Keratinocyte (primary cell): ENCODE results near the gene PIWIL1. TPM values are rescaled to one million over a fixed set of nuclear protein-coding genes. Genes with fewer than 3 reads are reported as not detected.

Experiments used
- DNase-seq: peaks from one replicate; pipeline ENCODE4 v3.0.0-alpha.2; 2011; ENCODE audit warnings: low read depth, missing footprints, low spot score
- FAIRE-seq: peaks from 2 replicates; lab custom pipeline; 2011; peaks lifted over from hg19 to GRCh38; lab: Jason Lieb, UNC
- H2AFZ ChIP-seq: 2 replicates; pipeline ENCODE4 v1.6.0; 2012; ENCODE audit warnings: low read length, control low read depth, inconsistent platforms; ENCODE audit not compliant: control insufficient read depth
- H3K27ac ChIP-seq: 2 replicates; pipeline ENCODE4 v1.5.1; 2011; ENCODE audit warnings: low read length; ENCODE audit not compliant: control insufficient read depth, insufficient read depth
- H3K27me3 ChIP-seq: 3 replicates; pipeline ENCODE4 v1.6.0; 2011; ENCODE audit warnings: low read length; ENCODE audit not compliant: control insufficient read depth, insufficient read depth; ENCODE audit errors: extremely low read depth
- H3K36me3 ChIP-seq, 2 experiments: 2 replicates in 1 of 2; 3 replicates in 1 of 2; pipeline ENCODE4 v1.5.1; 2011; ENCODE audit warnings: low read length in 2 of 2, mild to moderate bottlenecking in 1 of 2; ENCODE audit not compliant: control insufficient read depth in 2 of 2, insufficient read depth in 2 of 2; ENCODE audit errors: extremely low read depth in 1 of 2
- H3K4me1 ChIP-seq: 3 replicates; pipeline ENCODE4 v1.5.1; 2011; ENCODE audit warnings: low read length; ENCODE audit not compliant: control insufficient read depth, insufficient read depth; ENCODE audit errors: extremely low read depth
- H3K4me2 ChIP-seq: 3 replicates; pipeline ENCODE4 v1.6.0; 2011; ENCODE audit warnings: low read depth, low read length; ENCODE audit not compliant: control insufficient read depth, insufficient read depth; ENCODE audit errors: extremely low read depth
- H3K4me3 ChIP-seq, 3 experiments: fragments of 200-600 bp in 1 of 3; sonication (generic) in 1 of 3; 2 replicates in 2 of 3; 3 replicates in 1 of 3; pipeline ENCODE4 v1.5.1; 2011 to 2016; ENCODE audit warnings: low read length in 3 of 3, mild to moderate bottlenecking in 3 of 3, control low read depth in 2 of 3, inconsistent platforms in 1 of 3, low read depth in 1 of 3, mixed read lengths in 1 of 3, mixed run types in 1 of 3, moderate library complexity in 1 of 3; ENCODE audit not compliant: control insufficient read depth in 2 of 3, insufficient read depth in 2 of 3; ENCODE audit errors: extremely low read depth in 1 of 3
- H3K79me2 ChIP-seq: 2 replicates; pipeline ENCODE4 v1.6.0; 2012; ENCODE audit warnings: low read length; ENCODE audit not compliant: control insufficient read depth, insufficient read depth
- H3K9ac ChIP-seq: 3 replicates; pipeline ENCODE4 v1.6.0; 2011; ENCODE audit warnings: low read length; ENCODE audit not compliant: control insufficient read depth, insufficient read depth; ENCODE audit errors: extremely low read depth
- H3K9me1 ChIP-seq: 3 replicates; pipeline ENCODE4 v1.6.0; 2011; ENCODE audit warnings: low read length; ENCODE audit not compliant: control insufficient read depth, insufficient read depth; ENCODE audit errors: extremely low read depth
- H3K9me3 ChIP-seq: 2 replicates; pipeline ENCODE4 v1.5.1; 2012; ENCODE audit warnings: low read depth, low read length; ENCODE audit not compliant: control insufficient read depth
- H4K20me1 ChIP-seq: 3 replicates; pipeline ENCODE4 v1.6.0; 2011; ENCODE audit warnings: low read length; ENCODE audit not compliant: control insufficient read depth, insufficient read depth; ENCODE audit errors: extremely low read depth
- EZH2 ChIP-seq: IDR thresholded peaks from one replicate; pipeline ENCODE4 v1.6.1; 2012; ENCODE audit warnings: inconsistent platforms, mild to moderate bottlenecking, low read length, moderate library complexity
- dilution Hi-C: fragments of 300-500 bp; cut with MboI; formaldehyde crosslinking; loops from one replicate; pipeline ENCODE4 v1.7.0; 2020; ENCODE audit warnings: low sequenced_read_pairs; ENCODE audit not compliant: extremely low pct_ligation_motif_present
- polyA plus RNA-seq, 5 experiments: library from polyadenylated mRNA; depleted of rRNA in 3 of 5; stranded (reverse) in 3 of 5; stranded (forward) in 1 of 5; unstranded in 1 of 5; fragments of >200 nt; gene quantifications; 1 replicate in 1 of 5; 2 replicates in 3 of 5; 3 replicates in 1 of 5; pipeline versions ENCODE4 v1.2.1 to v1.2.3, GENCODE V29; 2011 to 2012; ENCODE audit warnings: missing spikeins in 2 of 5, low read depth in 1 of 5, low replicate concordance in 1 of 5
- TF ChIP-seq, protein P1 (sequence below), 3 experiments: IDR thresholded peaks in 1 of 3; conservative IDR thresholded peaks in 1 of 3; optimal IDR thresholded peaks in 1 of 3; 2 replicates in 2 of 3; 3 replicates in 1 of 3; pipeline versions ENCODE3 to v1.5.1; 2011; ENCODE audit warnings: low read length in 3 of 3, mild to moderate bottlenecking in 3 of 3, moderate library complexity in 2 of 3, control low read depth in 1 of 3, inconsistent platforms in 1 of 3; ENCODE audit not compliant: insufficient read depth in 2 of 3; ENCODE audit errors: extremely low read depth in 1 of 3

The PIWIL1 gene
- polyA plus RNA-seq, 1 donor (not counting 4 experiments of a cell fraction or from before 2014, with no cell fraction given), result 0.13 TPM

DNA sequence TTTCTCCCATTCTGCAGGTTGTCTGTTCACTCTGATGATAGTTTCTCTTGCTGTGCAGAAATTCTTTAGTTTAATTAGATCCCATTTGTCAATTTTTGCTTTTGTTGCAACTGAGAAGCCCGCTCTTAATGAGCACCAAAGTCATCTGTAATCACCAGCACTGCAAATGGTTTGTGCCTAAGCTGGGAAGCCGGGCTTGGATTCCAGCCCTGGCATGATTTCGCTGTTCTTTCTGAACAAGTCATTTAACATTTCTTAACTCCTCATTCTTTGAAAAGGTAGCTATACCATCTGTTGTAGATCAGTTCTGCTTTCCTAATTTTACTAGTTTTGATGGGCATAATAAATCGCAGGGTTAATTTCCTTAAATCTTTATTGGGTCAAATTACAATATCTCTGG is 32.1 kb downstream of the PIWIL1 start:
- Histone ChIP-seq H3K27me3 (peaks cover 8% of the 10 kb centered on the region), H3K4me2 (no peak overlapping the region)
- dilution Hi-C loops, result no loop called here

DNA sequence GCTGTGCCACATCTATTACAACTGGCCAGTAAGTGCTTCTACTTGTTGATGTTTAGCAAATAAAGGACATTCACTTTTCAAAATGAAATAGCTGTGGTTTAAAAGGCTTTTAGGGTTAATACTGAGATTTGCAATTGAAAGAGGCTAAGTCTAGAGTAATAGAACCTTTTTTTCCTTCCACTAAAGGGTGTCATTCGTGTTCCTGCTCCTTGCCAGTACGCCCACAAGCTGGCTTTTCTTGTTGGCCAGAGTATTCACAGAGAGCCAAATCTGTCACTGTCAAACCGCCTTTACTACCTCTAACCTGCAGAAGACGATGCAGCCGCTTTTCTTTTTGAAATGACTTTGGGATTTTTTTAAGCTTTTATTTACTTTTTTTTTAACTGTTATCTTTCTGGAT is 33.6 kb downstream of the PIWIL1 start:
- Histone ChIP-seq H3K36me3 (no peaks in the 10 kb centered on the region), H3K27ac (no peak overlapping the region), H3K4me1 (no peaks in the 10 kb centered on the region), H3K27me3 (peaks cover 8% of the 10 kb centered on the region), H3K4me2 (no peak overlapping the region), H3K79me2 (no peaks in the 10 kb centered on the region), H3K9me3 (no peaks in the 10 kb centered on the region), H3K9me1 (no peaks in the 10 kb centered on the region), H3K9ac (no peak overlapping the region), H4K20me1 (no peaks in the 10 kb centered on the region), H2AFZ (no peak overlapping the region), H3K4me3 (no peak overlapping the region)
- TF ChIP-seq, protein P1, sequence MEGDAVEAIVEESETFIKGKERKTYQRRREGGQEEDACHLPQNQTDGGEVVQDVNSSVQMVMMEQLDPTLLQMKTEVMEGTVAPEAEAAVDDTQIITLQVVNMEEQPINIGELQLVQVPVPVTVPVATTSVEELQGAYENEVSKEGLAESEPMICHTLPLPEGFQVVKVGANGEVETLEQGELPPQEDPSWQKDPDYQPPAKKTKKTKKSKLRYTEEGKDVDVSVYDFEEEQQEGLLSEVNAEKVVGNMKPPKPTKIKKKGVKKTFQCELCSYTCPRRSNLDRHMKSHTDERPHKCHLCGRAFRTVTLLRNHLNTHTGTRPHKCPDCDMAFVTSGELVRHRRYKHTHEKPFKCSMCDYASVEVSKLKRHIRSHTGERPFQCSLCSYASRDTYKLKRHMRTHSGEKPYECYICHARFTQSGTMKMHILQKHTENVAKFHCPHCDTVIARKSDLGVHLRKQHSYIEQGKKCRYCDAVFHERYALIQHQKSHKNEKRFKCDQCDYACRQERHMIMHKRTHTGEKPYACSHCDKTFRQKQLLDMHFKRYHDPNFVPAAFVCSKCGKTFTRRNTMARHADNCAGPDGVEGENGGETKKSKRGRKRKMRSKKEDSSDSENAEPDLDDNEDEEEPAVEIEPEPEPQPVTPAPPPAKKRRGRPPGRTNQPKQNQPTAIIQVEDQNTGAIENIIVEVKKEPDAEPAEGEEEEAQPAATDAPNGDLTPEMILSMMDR (optimal IDR thresholded peaks at IDR 0.05 in 1 of 3, IDR thresholded peaks at IDR 0.05 in 1 of 3, conservative IDR thresholded peaks at IDR 0.05 in 1 of 3; ENCODE audit: extremely low read depth in 1 of 3, insufficient read depth in 2 of 3, low read length in 3 of 3), result no peak
- no peak for TF ChIP-seq EZH2
- DNase-seq (no peak), FAIRE-seq (no peak)
- dilution Hi-C loops, result no loop called here

More for the DNA sequence above, 32.1 kb downstream of the PIWIL1 start:
- no peak overlapping the region for H3K9ac ChIP-seq
- FAIRE-seq (no peak), DNase-seq (no peak)
- no peak overlapping the region for H3K27ac ChIP-seq
- no peaks in the 10 kb centered on the region for H3K9me1 ChIP-seq
- H3K36me3 ChIP-seq, result no peaks in the 10 kb centered on the region
- H2AFZ ChIP-seq, result no peak overlapping the region
- H3K4me1 ChIP-seq, result no peaks in the 10 kb centered on the region
- H4K20me1 ChIP-seq, result no peaks in the 10 kb centered on the region
- no peak overlapping the region for H3K4me3 ChIP-seq
- no peaks in the 10 kb centered on the region for H3K79me2 ChIP-seq
- TF ChIP-seq EZH2, result no peak
- TF ChIP-seq, protein P1 (optimal IDR thresholded peaks at IDR 0.05 in 1 of 3, IDR thresholded peaks at IDR 0.05 in 1 of 3, conservative IDR thresholded peaks at IDR 0.05 in 1 of 3; ENCODE audit: extremely low read depth in 1 of 3, insufficient read depth in 2 of 3, low read length in 3 of 3), result no peak
- H3K9me3 ChIP-seq, result no peaks in the 10 kb centered on the region
